A549 (cell line): ENCODE data around the gene SORCS2.

ENCODE experiments used
- BHLHE40 ChIP-seq: IDR thresholded peaks from 2 replicates; pipeline ENCODE4 v1.6.1; 2012; ENCODE audit warnings: low read depth, low read length, inconsistent platforms
- PBX3 ChIP-seq: IDR thresholded peaks from 2 replicates; pipeline ENCODE4 v1.6.1; 2012
- POLR2A ChIP-seq: IDR thresholded peaks from 2 replicates; pipeline ENCODE4 v1.6.1; 2012; ENCODE audit warnings: mild to moderate bottlenecking, low read length
- TF ChIP-seq, protein P1 (sequence below): fragments of >200 bp; sonication (Bioruptor Twin); formaldehyde crosslinking; IDR thresholded peaks from 3 replicates; pipeline ENCODE4 v1.5.1; 2016

- TF ChIP-seq POLR2A = no peak
- TF ChIP-seq BHLHE40 = no peak
- TF ChIP-seq, protein P1, sequence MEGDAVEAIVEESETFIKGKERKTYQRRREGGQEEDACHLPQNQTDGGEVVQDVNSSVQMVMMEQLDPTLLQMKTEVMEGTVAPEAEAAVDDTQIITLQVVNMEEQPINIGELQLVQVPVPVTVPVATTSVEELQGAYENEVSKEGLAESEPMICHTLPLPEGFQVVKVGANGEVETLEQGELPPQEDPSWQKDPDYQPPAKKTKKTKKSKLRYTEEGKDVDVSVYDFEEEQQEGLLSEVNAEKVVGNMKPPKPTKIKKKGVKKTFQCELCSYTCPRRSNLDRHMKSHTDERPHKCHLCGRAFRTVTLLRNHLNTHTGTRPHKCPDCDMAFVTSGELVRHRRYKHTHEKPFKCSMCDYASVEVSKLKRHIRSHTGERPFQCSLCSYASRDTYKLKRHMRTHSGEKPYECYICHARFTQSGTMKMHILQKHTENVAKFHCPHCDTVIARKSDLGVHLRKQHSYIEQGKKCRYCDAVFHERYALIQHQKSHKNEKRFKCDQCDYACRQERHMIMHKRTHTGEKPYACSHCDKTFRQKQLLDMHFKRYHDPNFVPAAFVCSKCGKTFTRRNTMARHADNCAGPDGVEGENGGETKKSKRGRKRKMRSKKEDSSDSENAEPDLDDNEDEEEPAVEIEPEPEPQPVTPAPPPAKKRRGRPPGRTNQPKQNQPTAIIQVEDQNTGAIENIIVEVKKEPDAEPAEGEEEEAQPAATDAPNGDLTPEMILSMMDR = no peak
- no peak for TF ChIP-seq PBX3
Measured at GRCh38 chr4:7425591-7426468, 233.5 kb downstream of the SORCS2 start.
